Measurements from ENCODE around the gene RSPO4. TPM values are rescaled to one million over a fixed set of nuclear protein-coding genes. Genes with fewer than 3 reads are reported as not detected.

The RSPO4 gene
- total and polyA plus RNA-seq, 8 donors = 0.25 TPM; not detected in 7

- H3K27ac ChIP-seq = no peak overlapping the region
- H3K4me1 ChIP-seq = no peaks in the 10 kb centered on the region
- no peak overlapping the region for H3K4me3 ChIP-seq
- intact Hi-C loops (cut with DNase I; ENCODE audit: low total_unique reads) = no loop called here
- TF ChIP-seq EP300 (IDR thresholded peaks at IDR 0.05) = no peak
- no peak for TF ChIP-seq POLR2AphosphoS5 (IDR thresholded peaks at IDR 0.05)
- TF ChIP-seq CTCF (IDR thresholded peaks at IDR 0.05) = peak in 1 of 7 experiments; percentile 10
- no peaks in the 10 kb centered on the region for H3K9me3 ChIP-seq
- WGBS, 5 donors = 22 to 35% (median 29%) methylated on average over 6 of the region's 6 CpGs
- H3K27me3 ChIP-seq = peaks cover 0 to 17% (median 0%) of the 10 kb centered on the region in 3 donors
- no peaks in the 10 kb centered on the region for H3K36me3 ChIP-seq
- DNase-seq = peak in 1 of 2 donors; percentile 41
Measured at GRCh38 chr20:973785-974194, 28.3 kb downstream of the RSPO4 start.

- no peak overlapping the region for H3K4me3 ChIP-seq
- DNase-seq = no peak
- 80 to 87% (median 84%) methylated on average over 9 of the region's 9 CpGs for WGBS, 5 donors
- intact Hi-C loops (cut with DNase I; ENCODE audit: low total_unique reads) = no loop called here
- peaks cover 0 to 10% (median 2%) of the 10 kb centered on the region in 4 donors for H3K9me3 ChIP-seq
- no peak overlapping the region for H3K27ac ChIP-seq
- TF ChIP-seq POLR2AphosphoS5 (IDR thresholded peaks at IDR 0.05) (no peak), POLR2A (IDR thresholded peaks at IDR 0.05) (no peak), CTCF (IDR thresholded peaks at IDR 0.05) (no peak), EP300 (IDR thresholded peaks at IDR 0.05) (no peak)
- peaks cover 0 to 27% (median 0%) of the 10 kb centered on the region in 3 donors for H3K27me3 ChIP-seq
- H3K36me3 ChIP-seq = no peaks in the 10 kb centered on the region
- H3K4me1 ChIP-seq = no peaks in the 10 kb centered on the region
Measured at GRCh38 chr20:972256-972655, 29.9 kb downstream of the RSPO4 start.

- Histone ChIP-seq H3K36me3 (no peaks in the 10 kb centered on the region), H3K4me1 (no peaks in the 10 kb centered on the region), H3K9me3 (peaks cover 0 to 10% (median 2%) of the 10 kb centered on the region in 4 donors), H3K4me3 (no peak overlapping the region), H3K27me3 (peaks cover 0 to 32% (median 0%) of the 10 kb centered on the region in 3 donors), H3K27ac (no peak overlapping the region)
- TF ChIP-seq POLR2A (IDR thresholded peaks at IDR 0.05) = no peak
- no peak for TF ChIP-seq CTCF (IDR thresholded peaks at IDR 0.05)
- no peak for TF ChIP-seq EP300 (IDR thresholded peaks at IDR 0.05)
- no peak for TF ChIP-seq POLR2AphosphoS5 (IDR thresholded peaks at IDR 0.05)
- DNase-seq = no peak
- 60 to 66% (median 62%) methylated on average over 2 of the region's 2 CpGs for WGBS, 5 donors
- intact Hi-C loops (cut with DNase I; ENCODE audit: low total_unique reads) = no loop called here
Measured at GRCh38 chr20:971346-971745, 30.8 kb downstream of the RSPO4 start.

GRCh38 chr20:969868-970267 is 32.2 kb downstream of the RSPO4 start:
- Histone ChIP-seq H3K4me1 (no peaks in the 10 kb centered on the region), H3K4me3 (no peak overlapping the region), H3K27me3 (peaks cover 0 to 43% (median 0%) of the 10 kb centered on the region in 3 donors), H3K36me3 (no peaks in the 10 kb centered on the region), H3K9me3 (peaks cover 0 to 10% (median 2%) of the 10 kb centered on the region in 4 donors), H3K27ac (no peak overlapping the region)
- intact Hi-C loops (cut with DNase I; ENCODE audit: low total_unique reads) = no loop called here
- TF ChIP-seq POLR2A (IDR thresholded peaks at IDR 0.05) = no peak
- TF ChIP-seq CTCF (IDR thresholded peaks at IDR 0.05) = no peak
- no peak for DNase-seq
- WGBS, 5 donors = 37 to 67% (median 64%) methylated on average over 4 of the region's 4 CpGs

Data from stomach (tissue), 9 donors.